SK-N-SH (cell line): Measurements from ENCODE around the gene THAP7.

Experiments
- POLR2AphosphoS5 ChIP-seq: IDR thresholded peaks from 2 replicates; pipeline ENCODE4 v1.6.1; 2012; ENCODE audit warnings: low read depth, low read length
- RCOR1 ChIP-seq: fragments of 150-350 bp; IDR thresholded peaks from 2 replicates; pipeline ENCODE4 v1.6.1; 2017; ENCODE audit warnings: antibody characterized with exemption, low read length

- TF ChIP-seq RCOR1 (no peak), POLR2AphosphoS5 (no peak)
Observed at GRCh38 chr22:20986365-20986764, 15.6 kb downstream of the THAP7 start.
